HepG2 (cell line): Measurements from ENCODE around the gene RREB1. TPM values are rescaled to one million over a fixed set of nuclear protein-coding genes. Genes with fewer than 3 reads are reported as not detected.

Experiments used
- ARID5B ChIP-seq: IDR thresholded peaks from 2 replicates; pipeline ENCODE4 v1.4.0; 2020; ENCODE audit warnings: mild to moderate bottlenecking, missing genetic modification reagents
- BCL6 ChIP-seq: IDR thresholded peaks from 2 replicates; pipeline ENCODE4 v1.6.1; 2016; ENCODE audit warnings: missing genetic modification reagents, missing compliant biosample characterization
- HDAC2 ChIP-seq: sonication (generic); formaldehyde crosslinking; IDR thresholded peaks from 2 replicates; pipeline ENCODE4 v1.4.0; 2020; ENCODE audit warnings: missing genetic modification reagents
- HNF4G ChIP-seq, 2 experiments: sonication (generic) in 1 of 2; formaldehyde crosslinking in 1 of 2; IDR thresholded peaks; 2 replicates each; pipeline versions ENCODE4 v1.4.0 to v1.6.1; 2011 to 2020; ENCODE audit warnings: borderline replicate concordance in 2 of 2, low read depth in 2 of 2, mild to moderate bottlenecking in 2 of 2, low read length in 1 of 2, missing genetic modification reagents in 1 of 2, moderate library complexity in 1 of 2
- HOXA3 ChIP-seq: sonication (generic); formaldehyde crosslinking; IDR thresholded peaks from 2 replicates; pipeline ENCODE4 v1.5.0; 2020; ENCODE audit warnings: missing genetic modification reagents
- HOXA7 ChIP-seq: sonication (generic); formaldehyde crosslinking; IDR thresholded peaks from 2 replicates; pipeline ENCODE4 v1.8.1; 2022; ENCODE audit warnings: mild to moderate bottlenecking, missing genetic modification reagents, moderate library complexity
- IKZF5 ChIP-seq: IDR thresholded peaks from 2 replicates; pipeline ENCODE4 v1.6.1; 2018; ENCODE audit warnings: missing genetic modification reagents, mild to moderate bottlenecking, missing compliant biosample characterization
- NCOA2 ChIP-seq: sonication (generic); formaldehyde crosslinking; IDR thresholded peaks from 2 replicates; pipeline ENCODE4 v1.8.0; 2022; ENCODE audit warnings: inconsistent platforms
- NRL ChIP-seq: sonication (generic); formaldehyde crosslinking; IDR thresholded peaks from 2 replicates; pipeline ENCODE4 v1.5.0; 2020; ENCODE audit warnings: missing genetic modification reagents, mild to moderate bottlenecking, moderate library complexity, borderline replicate concordance
- RARG ChIP-seq: sonication (generic); formaldehyde crosslinking; IDR thresholded peaks from 2 replicates; pipeline ENCODE4 v1.4.0; 2020; ENCODE audit warnings: low read depth, mild to moderate bottlenecking, missing genetic modification reagents
- RBM22 ChIP-seq: fragments of 200-400 bp; formaldehyde crosslinking; optimal IDR thresholded peaks from 2 replicates; pipeline ENCODE3; 2017; ENCODE audit warnings: mild to moderate bottlenecking, low read length, moderate library complexity
- RBM39 ChIP-seq: fragments of 200-400 bp; formaldehyde crosslinking; IDR thresholded peaks from one replicate; pipeline ENCODE4 v1.6.1; 2018; ENCODE audit warnings: antibody characterized with exemption, mild to moderate bottlenecking, low read depth, low read length; ENCODE audit not compliant: poor library complexity, severe bottlenecking
- SALL2 ChIP-seq: sonication (generic); formaldehyde crosslinking; IDR thresholded peaks from 2 replicates; pipeline ENCODE4 v1.8.1; 2023; ENCODE audit warnings: mild to moderate bottlenecking, missing genetic modification reagents, inconsistent platforms
- SMAD3 ChIP-seq: sonication (generic); formaldehyde crosslinking; IDR thresholded peaks from 2 replicates; pipeline ENCODE4 v1.4.0; 2020; ENCODE audit warnings: missing genetic modification reagents
- ZFY ChIP-seq: sonication (generic); formaldehyde crosslinking; IDR thresholded peaks from 2 replicates; pipeline ENCODE4 v1.4.0; 2020; ENCODE audit warnings: missing genetic modification reagents
- ZNF232 ChIP-seq: sonication (generic); formaldehyde crosslinking; IDR thresholded peaks from 2 replicates; pipeline ENCODE4 v1.4.0; 2020; ENCODE audit warnings: missing genetic modification reagents, borderline replicate concordance
- ZNF331 ChIP-seq: sonication (generic); formaldehyde crosslinking; IDR thresholded peaks from 2 replicates; pipeline ENCODE4 v1.4.0; 2020; ENCODE audit warnings: missing genetic modification reagents
- ZNF549 ChIP-seq: sonication (generic); formaldehyde crosslinking; IDR thresholded peaks from 2 replicates; pipeline ENCODE4 v1.5.0; 2020; ENCODE audit warnings: missing genetic modification reagents
- polyA plus RNA-seq, 8 experiments: library from polyadenylated mRNA; depleted of rRNA in 3 of 8; stranded (reverse) in 7 of 8; unstranded in 1 of 8; fragments of >200 nt; fragmentation: Illumina TruSeq in 4 of 8; extraction: Trizol in 4 of 8; gene quantifications; 2 replicates each; pipeline versions ENCODE4 v1.2.1 to v1.2.3, GENCODE V29; 2011 to 2016; ENCODE audit warnings: low read depth in 4 of 8, missing spikeins in 1 of 8, mixed read lengths in 1 of 8; ENCODE audit not compliant: insufficient read depth in 1 of 8
- total RNA-seq, 5 experiments: library from RNA; depleted of rRNA; stranded (reverse); fragments of >200 nt; fragmentation: Illumina TruSeq; extraction: Trizol; gene quantifications; 2 replicates each; pipeline ENCODE4 v1.2.3, GENCODE V29; 2016; ENCODE audit warnings: low read depth in 1 of 5
- TF ChIP-seq, protein P1 (sequence below): sonication (generic); formaldehyde crosslinking; conservative IDR thresholded peaks from 2 replicates; pipeline ENCODE4 v1.5.0; 2020; ENCODE audit warnings: missing genetic modification reagents
- TF ChIP-seq, protein P2 (sequence below): sonication (generic); formaldehyde crosslinking; IDR thresholded peaks from 2 replicates; pipeline ENCODE4 v1.8.0; 2022; ENCODE audit warnings: mild to moderate bottlenecking, missing genetic modification reagents

Gene RREB1
- total and polyA plus RNA-seq, 2 of the 13 experiments (the other 11 are each of a cell fraction or from before 2014, with no cell fraction given), result 6.1 to 23.2 TPM

GRCh38 chr6:7166410-7167293, 58.9 kb downstream of the RREB1 start (continued):
- TF ChIP-seq BCL6, result 0 out of 2 replicates have a peak, but pooled peaks have one; percentile 27
- peak; percentile 47 for TF ChIP-seq ARID5B
- TF ChIP-seq, protein P1, sequence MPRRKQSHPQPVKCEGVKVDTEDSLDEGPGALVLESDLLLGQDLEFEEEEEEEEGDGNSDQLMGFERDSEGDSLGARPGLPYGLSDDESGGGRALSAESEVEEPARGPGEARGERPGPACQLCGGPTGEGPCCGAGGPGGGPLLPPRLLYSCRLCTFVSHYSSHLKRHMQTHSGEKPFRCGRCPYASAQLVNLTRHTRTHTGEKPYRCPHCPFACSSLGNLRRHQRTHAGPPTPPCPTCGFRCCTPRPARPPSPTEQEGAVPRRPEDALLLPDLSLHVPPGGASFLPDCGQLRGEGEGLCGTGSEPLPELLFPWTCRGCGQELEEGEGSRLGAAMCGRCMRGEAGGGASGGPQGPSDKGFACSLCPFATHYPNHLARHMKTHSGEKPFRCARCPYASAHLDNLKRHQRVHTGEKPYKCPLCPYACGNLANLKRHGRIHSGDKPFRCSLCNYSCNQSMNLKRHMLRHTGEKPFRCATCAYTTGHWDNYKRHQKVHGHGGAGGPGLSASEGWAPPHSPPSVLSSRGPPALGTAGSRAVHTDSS (CRISPR knock-in tag), result 0 out of 2 replicates have a peak, but pooled peaks have one; percentile 29
- TF ChIP-seq, protein P2, sequence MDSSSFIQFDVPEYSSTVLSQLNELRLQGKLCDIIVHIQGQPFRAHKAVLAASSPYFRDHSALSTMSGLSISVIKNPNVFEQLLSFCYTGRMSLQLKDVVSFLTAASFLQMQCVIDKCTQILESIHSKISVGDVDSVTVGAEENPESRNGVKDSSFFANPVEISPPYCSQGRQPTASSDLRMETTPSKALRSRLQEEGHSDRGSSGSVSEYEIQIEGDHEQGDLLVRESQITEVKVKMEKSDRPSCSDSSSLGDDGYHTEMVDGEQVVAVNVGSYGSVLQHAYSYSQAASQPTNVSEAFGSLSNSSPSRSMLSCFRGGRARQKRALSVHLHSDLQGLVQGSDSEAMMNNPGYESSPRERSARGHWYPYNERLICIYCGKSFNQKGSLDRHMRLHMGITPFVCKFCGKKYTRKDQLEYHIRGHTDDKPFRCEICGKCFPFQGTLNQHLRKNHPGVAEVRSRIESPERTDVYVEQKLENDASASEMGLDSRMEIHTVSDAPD, result 0 out of 2 replicates have a peak, but pooled peaks have one; percentile 27
- no peak for TF ChIP-seq HOXA7 (CRISPR knock-in tag)
- TF ChIP-seq HNF4G (IDR thresholded peaks at IDR 0.05; ENCODE audit: borderline replicate concordance, low read depth, low read length), result peak; percentile 35; the same call in 1 of the 2 replicates
- no peak for TF ChIP-seq HNF4G (CRISPR knock-in tag; IDR thresholded peaks at IDR 0.05; ENCODE audit: borderline replicate concordance, low read depth)
- TF ChIP-seq ZNF232 (CRISPR knock-in tag), result 0 out of 2 replicates have a peak, but pooled peaks have one; percentile 42
- TF ChIP-seq HDAC2 (CRISPR knock-in tag), result 0 out of 2 replicates have a peak, but pooled peaks have one; percentile 23
- peak; percentile 33; the same call in 1 of the 2 replicates for TF ChIP-seq HOXA3 (CRISPR knock-in tag)
- peak; percentile 36; the same call in 1 of the 2 replicates for TF ChIP-seq ZFY
- peak; percentile 50; the same call in 1 of the 2 replicates for TF ChIP-seq IKZF5 (CRISPR knock-in tag)
- no peak for TF ChIP-seq ZNF331 (CRISPR knock-in tag)
- TF ChIP-seq SALL2 (CRISPR knock-in tag), result 0 out of 2 replicates have a peak, but pooled peaks have one; percentile 45
- TF ChIP-seq RBM22, result peak; percentile 75
- no peak for TF ChIP-seq SMAD3 (CRISPR knock-in tag)
- TF ChIP-seq RBM39, result no peak
- no peak for TF ChIP-seq RARG
- TF ChIP-seq NRL (CRISPR knock-in tag), result peak; percentile 97
- no peak for TF ChIP-seq ZNF549 (CRISPR knock-in tag)
- TF ChIP-seq NCOA2 (CRISPR knock-in tag), result peak; percentile 53
